GM23338 (cell line): ENCODE results near the gene PTPRN2. TPM values are rescaled to one million over a fixed set of nuclear protein-coding genes. Genes with fewer than 3 reads are reported as not detected.

Source experiments
- CREB1 ChIP-seq: fragments of 250-450 bp; sonication (Bioruptor Pico); IDR thresholded peaks from 2 replicates; pipeline ENCODE4 v1.5.0; 2020; ENCODE audit warnings: low read depth, mild to moderate bottlenecking, moderate library complexity
- CTCF ChIP-seq, 2 experiments: fragments of 200-600 bp in 1 of 2; sonication (generic) in 1 of 2; conservative IDR thresholded peaks; 2 replicates each; pipeline versions ENCODE4 v1.5.1 to v1.6.1; 2016 to 2017; ENCODE audit warnings: antibody characterized with exemption in 2 of 2, low read depth in 2 of 2, mild to moderate bottlenecking in 2 of 2, moderate library complexity in 1 of 2
- ETS1 ChIP-seq: IDR thresholded peaks from 2 replicates; pipeline ENCODE4 v1.6.1; 2016; ENCODE audit warnings: antibody characterized with exemption
- EZH2 ChIP-seq: fragments of 200-600 bp; sonication (generic); IDR thresholded peaks from one replicate; pipeline ENCODE4 v1.8.0; 2017; ENCODE audit warnings: antibody characterized with exemption, mild to moderate bottlenecking, low read depth; ENCODE audit not compliant: unreplicated experiment
- EZH2phosphoT487 ChIP-seq: fragments of 200-600 bp; sonication (generic); IDR thresholded peaks from one replicate; pipeline ENCODE4 v1.8.1; 2018; ENCODE audit warnings: antibody characterized with exemption; ENCODE audit not compliant: unreplicated experiment
- ZNF114 ChIP-seq: fragments of 250-450 bp; sonication (Bioruptor Pico); IDR thresholded peaks from 2 replicates; pipeline ENCODE4 v1.5.0; 2020; ENCODE audit warnings: mild to moderate bottlenecking, moderate library complexity
- ZNF331 ChIP-seq: fragments of 250-450 bp; sonication (Bioruptor Pico); IDR thresholded peaks from 2 replicates; pipeline ENCODE4 v1.5.0; 2020; ENCODE audit warnings: low read depth, mild to moderate bottlenecking, moderate library complexity
- ZNF462 ChIP-seq: fragments of 250-450 bp; sonication (Bioruptor Pico); IDR thresholded peaks from 2 replicates; pipeline ENCODE4 v1.5.0; 2020; ENCODE audit warnings: mild to moderate bottlenecking, moderate library complexity
- polyA plus RNA-seq: library from polyadenylated mRNA; unstranded; fragments of >200 nt; fragmentation: Nextera tagmentation; extraction: Ambion mirVana; gene quantifications from 2 replicates; pipeline ENCODE4 v1.2.1, GENCODE V29; 2016
- total RNA-seq: library from RNA; depleted of rRNA; stranded (reverse); fragments of >200 nt; shearing (Covaris generic); gene quantifications from 2 replicates; pipeline ENCODE4 v1.2.3, GENCODE V29; 2014

PTPRN2 gene
- total and polyA plus RNA-seq, 2 experiments from 2014 or later: 0.87 to 4.0 TPM

- TF ChIP-seq ZNF462 (CRISPR knock-in tag) (no peak), ZNF114 (CRISPR knock-in tag) (no peak), CREB1 (no peak), CTCF (conservative IDR thresholded peaks at IDR 0.05; ENCODE audit: low read depth in 2 of 2) (no peak), EZH2 (no peak), ETS1 (no peak), ZNF331 (no peak), EZH2phosphoT487 (no peak)
These were observed 342.5 kb downstream of the PTPRN2 start (continued) for GRCh38 chr7:158244873-158245723.
